Measurements from ENCODE around the gene PRF1.

Gene PRF1

GRCh38 chr10:70588859-70589570 lies 13.5 kb downstream of the PRF1 start:
- no peak overlapping the region for H3K27ac ChIP-seq

GRCh38 chr10:70588255-70588654 lies 14.3 kb downstream of the PRF1 start:
- H3K27ac ChIP-seq = no peak overlapping the region
- TF ChIP-seq CTCF (conservative IDR thresholded peaks at IDR 0.05) (no peak), ZFX (IDR thresholded peaks at IDR 0.05) (no peak)

More at GRCh38 chr10:70588859-70589570, 13.5 kb downstream of the PRF1 start:
- TF ChIP-seq ZFX (IDR thresholded peaks at IDR 0.05) = no peak
- TF ChIP-seq CTCF (conservative IDR thresholded peaks at IDR 0.05) = no peak

- H3K27ac ChIP-seq = no peak overlapping the region
- no peak for TF ChIP-seq CTCF (conservative IDR thresholded peaks at IDR 0.05)
- no peak for TF ChIP-seq ZFX (IDR thresholded peaks at IDR 0.05)
Measured at GRCh38 chr10:70587045-70587658, 15.4 kb downstream of the PRF1 start.

GRCh38 chr10:70586348-70586930 lies 16.1 kb downstream of the PRF1 start:
- H3K27ac ChIP-seq = no peak overlapping the region
- TF ChIP-seq ZFX (IDR thresholded peaks at IDR 0.05) (no peak), CTCF (conservative IDR thresholded peaks at IDR 0.05) (no peak)

GRCh38 chr10:70585578-70586169 lies 16.9 kb downstream of the PRF1 start:
- no peak overlapping the region for H3K27ac ChIP-seq
- TF ChIP-seq ZFX (IDR thresholded peaks at IDR 0.05) (no peak), CTCF (conservative IDR thresholded peaks at IDR 0.05) (no peak)

GRCh38 chr10:70584909-70585544 lies 17.5 kb downstream of the PRF1 start:
- no peak overlapping the region for H3K27ac ChIP-seq

More at GRCh38 chr10:70584909-70585544, 17.5 kb downstream of the PRF1 start:
- TF ChIP-seq CTCF (conservative IDR thresholded peaks at IDR 0.05) (no peak), ZFX (IDR thresholded peaks at IDR 0.05) (no peak)

Data from C4-2B (cell line).